ENCODE results near the gene IGSF21. TPM values are rescaled to one million over a fixed set of nuclear protein-coding genes. Genes with fewer than 3 reads are reported as not detected.
A peak's percentile ranks its signal among the peaks of the same experiment; 100 is the strongest.

IGSF21 gene
- total RNA-seq, 1 donor = not detected

GRCh38 chr1:18093646-18094045 lies 14.0 kb upstream of the IGSF21 start:
- no peak for DNase-seq (ENCODE audit: low read depth)
- TF ChIP-seq CTCF (IDR thresholded peaks at IDR 0.05; ENCODE audit: insufficient read depth, low read length) = no peak
- no peak overlapping the region for H3K4me3 ChIP-seq (ENCODE audit: low read depth, low read length)

- TF ChIP-seq CTCF (IDR thresholded peaks at IDR 0.05; ENCODE audit: insufficient read depth, low read length) = no peak
- DNase-seq (ENCODE audit: low read depth) = no peak
- no peak overlapping the region for H3K4me3 ChIP-seq (ENCODE audit: low read depth, low read length)
Observed at GRCh38 chr1:18094096-18094495, 13.5 kb upstream of the IGSF21 start.

GRCh38 chr1:18097206-18097605 lies 10.4 kb upstream of the IGSF21 start:
- no peak overlapping the region for H3K4me3 ChIP-seq (ENCODE audit: low read depth, low read length)
- no peak for DNase-seq (ENCODE audit: low read depth)
- TF ChIP-seq CTCF (IDR thresholded peaks at IDR 0.05; ENCODE audit: insufficient read depth, low read length) = no peak

- H3K4me3 ChIP-seq (ENCODE audit: low read depth, low read length) = no peak overlapping the region
- TF ChIP-seq CTCF (IDR thresholded peaks at IDR 0.05; ENCODE audit: insufficient read depth, low read length) = no peak
- DNase-seq (ENCODE audit: low read depth) = no peak
Observed at GRCh38 chr1:18099026-18099425, 8.6 kb upstream of the IGSF21 start.

- no peak for DNase-seq (ENCODE audit: low read depth)
- TF ChIP-seq CTCF (IDR thresholded peaks at IDR 0.05; ENCODE audit: insufficient read depth, low read length) = no peak
- no peak overlapping the region for H3K4me3 ChIP-seq (ENCODE audit: low read depth, low read length)
Observed at GRCh38 chr1:18100060-18100459, 7.5 kb upstream of the IGSF21 start.

GRCh38 chr1:18100491-18101063 lies 7.0 kb upstream of the IGSF21 start:
- TF ChIP-seq CTCF (IDR thresholded peaks at IDR 0.05; ENCODE audit: insufficient read depth, low read length) = peak; percentile 78
- peak; percentile 65 for DNase-seq (ENCODE audit: low read depth)
- H3K4me3 ChIP-seq (ENCODE audit: low read depth, low read length) = no peak overlapping the region

GRCh38 chr1:18101508-18101907 lies 6.1 kb upstream of the IGSF21 start:
- H3K4me3 ChIP-seq (ENCODE audit: low read depth, low read length) = no peak overlapping the region
- TF ChIP-seq CTCF (IDR thresholded peaks at IDR 0.05; ENCODE audit: insufficient read depth, low read length) = no peak
- no peak for DNase-seq (ENCODE audit: low read depth)

All from fibroblast of the aortic adventitia (primary cell).